SU-DHL-6 (cell line): ENCODE results near the gene RUFY2.

Experiments
- H2AFZ ChIP-seq: fragments of 200-600 bp; sonication (generic); 2 replicates; pipeline ENCODE4 v1.6.1; 2014; ENCODE audit warnings: low read depth, mild to moderate bottlenecking, moderate library complexity, mixed read lengths, antibody characterized with exemption, low read length; ENCODE audit not compliant: severe bottlenecking
- H3F3A ChIP-seq: fragments of 200-600 bp; shearing (Covaris generic); 2 replicates; pipeline ENCODE4 v1.6.0; 2016; ENCODE audit warnings: antibody characterized with exemption, mild to moderate bottlenecking; ENCODE audit not compliant: insufficient read depth
- H3K27ac ChIP-seq: fragments of 200-600 bp; sonication (generic); 2 replicates; pipeline ENCODE4 v1.5.1; 2016; ENCODE audit warnings: low read depth, mild to moderate bottlenecking, low read length, moderate library complexity, mixed read lengths
- H3K27me3 ChIP-seq: fragments of 200-600 bp; sonication (generic), shearing (Covaris generic); 2 replicates; pipeline ENCODE4 v1.6.0; 2014; ENCODE audit warnings: mild to moderate bottlenecking, low read length
- H3K36me3 ChIP-seq: fragments of 200-600 bp; sonication (generic); 2 replicates; pipeline ENCODE4 v1.6.1; 2014; ENCODE audit warnings: mild to moderate bottlenecking, low read length, mixed read lengths
- H3K4me2 ChIP-seq: fragments of 300-600, 200-600 bp; shearing (Covaris generic), sonication (generic); 2 replicates; pipeline ENCODE4 v1.6.0; 2014; ENCODE audit warnings: low read length, low read depth, mild to moderate bottlenecking; ENCODE audit not compliant: poor library complexity, severe bottlenecking
- H3K4me3 ChIP-seq: fragments of 200-600 bp; sonication (generic); 2 replicates; pipeline ENCODE4 v1.5.1; 2014; ENCODE audit warnings: antibody characterized with exemption, low read length, mild to moderate bottlenecking, mixed read lengths; ENCODE audit not compliant: insufficient read depth, poor library complexity, severe bottlenecking
- H3K79me2 ChIP-seq: fragments of 200-600 bp; sonication (generic); 2 replicates; pipeline ENCODE4 v1.6.1; 2014; ENCODE audit warnings: mild to moderate bottlenecking, low read length, moderate library complexity; ENCODE audit not compliant: insufficient read depth
- H3K9ac ChIP-seq: fragments of 200-600 bp; sonication (generic); 2 replicates; pipeline ENCODE4 v1.7.0; 2014; ENCODE audit warnings: mild to moderate bottlenecking, low read length
- H3K9me2 ChIP-seq: fragments of 200-600 bp; sonication (generic); replicated peaks from 2 replicates; pipeline ENCODE4 v1.6.1; 2014; ENCODE audit warnings: low read length; ENCODE audit not compliant: insufficient read depth
- H3K9me3 ChIP-seq: fragments of 200-600 bp; sonication (generic); 2 replicates; pipeline ENCODE4 v1.6.1; 2014; ENCODE audit warnings: low read length, mixed read lengths; ENCODE audit not compliant: insufficient read depth
- H4K20me1 ChIP-seq: fragments of 200-600 bp; sonication (generic); 2 replicates; pipeline ENCODE4 v1.6.1; 2014; ENCODE audit warnings: low read depth, mild to moderate bottlenecking, antibody characterized with exemption, low read length, moderate library complexity, mixed read lengths
- EZH2phosphoT487 ChIP-seq: fragments of 200-600 bp; sonication (generic), shearing (Covaris generic); conservative IDR thresholded peaks from 2 replicates; pipeline ENCODE4 v1.6.1; 2018; ENCODE audit warnings: mild to moderate bottlenecking, antibody characterized with exemption, low read length, moderate library complexity, mixed read lengths
- TF ChIP-seq, protein P1 (sequence below): fragments of 200-600 bp; sonication (generic); IDR thresholded peaks from one replicate; pipeline ENCODE4 v1.5.1; 2017; ENCODE audit warnings: antibody characterized with exemption, mild to moderate bottlenecking, low read length, moderate library complexity; ENCODE audit not compliant: insufficient read depth, poor library complexity, severe bottlenecking

RUFY2 gene

GRCh38 chr10:68346774-68347173 lies 60.3 kb downstream of the RUFY2 start:
- Histone ChIP-seq H3K79me2 (0 out of 2 replicates have a peak, but pooled peaks cover 5% of the 10 kb centered on the region), H3F3A (peaks cover 72% of the 10 kb centered on the region), H3K27ac (no peak overlapping the region)

GRCh38 chr10:68345621-68346020 lies 61.5 kb downstream of the RUFY2 start:
- peaks cover 27% of the 10 kb centered on the region for H4K20me1 ChIP-seq
- peaks cover 83% of the 10 kb centered on the region for H3F3A ChIP-seq
- H3K27ac ChIP-seq = no peak overlapping the region
- H2AFZ ChIP-seq = no peak overlapping the region
- no peaks in the 10 kb centered on the region for H3K9me3 ChIP-seq
- no peak overlapping the region for H3K4me3 ChIP-seq
- no peak overlapping the region for H3K4me2 ChIP-seq
- H3K27me3 ChIP-seq = no peaks in the 10 kb centered on the region
- TF ChIP-seq, protein P1, sequence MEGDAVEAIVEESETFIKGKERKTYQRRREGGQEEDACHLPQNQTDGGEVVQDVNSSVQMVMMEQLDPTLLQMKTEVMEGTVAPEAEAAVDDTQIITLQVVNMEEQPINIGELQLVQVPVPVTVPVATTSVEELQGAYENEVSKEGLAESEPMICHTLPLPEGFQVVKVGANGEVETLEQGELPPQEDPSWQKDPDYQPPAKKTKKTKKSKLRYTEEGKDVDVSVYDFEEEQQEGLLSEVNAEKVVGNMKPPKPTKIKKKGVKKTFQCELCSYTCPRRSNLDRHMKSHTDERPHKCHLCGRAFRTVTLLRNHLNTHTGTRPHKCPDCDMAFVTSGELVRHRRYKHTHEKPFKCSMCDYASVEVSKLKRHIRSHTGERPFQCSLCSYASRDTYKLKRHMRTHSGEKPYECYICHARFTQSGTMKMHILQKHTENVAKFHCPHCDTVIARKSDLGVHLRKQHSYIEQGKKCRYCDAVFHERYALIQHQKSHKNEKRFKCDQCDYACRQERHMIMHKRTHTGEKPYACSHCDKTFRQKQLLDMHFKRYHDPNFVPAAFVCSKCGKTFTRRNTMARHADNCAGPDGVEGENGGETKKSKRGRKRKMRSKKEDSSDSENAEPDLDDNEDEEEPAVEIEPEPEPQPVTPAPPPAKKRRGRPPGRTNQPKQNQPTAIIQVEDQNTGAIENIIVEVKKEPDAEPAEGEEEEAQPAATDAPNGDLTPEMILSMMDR = no peak
- no peak for TF ChIP-seq EZH2phosphoT487
- H3K79me2 ChIP-seq = peaks cover 15% of the 10 kb centered on the region
- H3K9me2 ChIP-seq = no peaks in the 10 kb centered on the region
- H3K9ac ChIP-seq = no peak overlapping the region
- peaks cover 60% of the 10 kb centered on the region for H3K36me3 ChIP-seq

More at GRCh38 chr10:68346774-68347173, 60.3 kb downstream of the RUFY2 start:
- no peak overlapping the region for H3K4me2 ChIP-seq
- no peak for TF ChIP-seq EZH2phosphoT487
- peaks cover 48% of the 10 kb centered on the region for H3K36me3 ChIP-seq
- H3K4me3 ChIP-seq = no peak overlapping the region
- no peaks in the 10 kb centered on the region for H3K9me3 ChIP-seq
- H4K20me1 ChIP-seq = peaks cover 17% of the 10 kb centered on the region
- no peaks in the 10 kb centered on the region for H3K27me3 ChIP-seq
- H3K9me2 ChIP-seq = no peaks in the 10 kb centered on the region
- no peak overlapping the region for H3K9ac ChIP-seq
- no peak overlapping the region for H2AFZ ChIP-seq

DNA sequence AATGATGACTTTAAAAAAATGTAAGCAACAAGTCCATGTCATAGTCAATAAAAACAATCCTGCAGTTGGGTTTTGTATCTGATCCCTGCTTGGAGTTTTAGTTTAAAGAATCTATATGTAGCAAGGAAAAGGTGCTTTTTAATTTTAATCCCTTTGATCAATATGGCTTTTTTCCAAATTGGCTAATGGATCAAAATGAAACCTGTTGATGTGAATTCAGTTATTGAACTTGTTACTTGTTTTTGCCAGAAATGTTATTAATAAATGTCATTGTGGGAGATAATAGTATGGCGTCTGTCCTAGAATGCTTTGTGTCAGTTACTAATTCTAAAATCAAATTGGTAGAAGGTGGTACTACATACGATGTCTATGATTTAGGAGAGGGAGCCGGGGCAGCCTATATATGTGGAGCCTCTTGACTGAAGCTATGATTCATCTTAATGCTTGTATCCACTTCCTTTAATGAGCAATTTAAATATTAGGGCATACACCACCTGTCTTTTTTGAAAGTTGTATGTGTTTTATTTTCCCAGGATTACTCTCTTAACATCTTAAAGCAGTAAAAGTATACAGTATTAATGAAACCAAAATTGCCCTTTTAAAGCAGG lies 64.1 kb downstream of the RUFY2 start:
- H3K4me2 ChIP-seq = no peak overlapping the region
- H4K20me1 ChIP-seq = peaks cover 41% of the 10 kb centered on the region
- H3K9me2 ChIP-seq = no peaks in the 10 kb centered on the region
- no peaks in the 10 kb centered on the region for H3K9me3 ChIP-seq
- no peak overlapping the region for H3K9ac ChIP-seq
- H3K36me3 ChIP-seq = peaks cover 85% of the 10 kb centered on the region
- no peak overlapping the region for H3K4me3 ChIP-seq
- peaks cover 94% of the 10 kb centered on the region for H3F3A ChIP-seq
- H3K79me2 ChIP-seq = peaks cover 41% of the 10 kb centered on the region
- TF ChIP-seq EZH2phosphoT487 = no peak
- TF ChIP-seq, protein P1 = no peak
- no peak overlapping the region for H2AFZ ChIP-seq
- 0 out of 2 replicates have a peak overlapping the region, but pooled peaks have one; percentile 3 for H3K27ac ChIP-seq
- no peaks in the 10 kb centered on the region for H3K27me3 ChIP-seq

DNA sequence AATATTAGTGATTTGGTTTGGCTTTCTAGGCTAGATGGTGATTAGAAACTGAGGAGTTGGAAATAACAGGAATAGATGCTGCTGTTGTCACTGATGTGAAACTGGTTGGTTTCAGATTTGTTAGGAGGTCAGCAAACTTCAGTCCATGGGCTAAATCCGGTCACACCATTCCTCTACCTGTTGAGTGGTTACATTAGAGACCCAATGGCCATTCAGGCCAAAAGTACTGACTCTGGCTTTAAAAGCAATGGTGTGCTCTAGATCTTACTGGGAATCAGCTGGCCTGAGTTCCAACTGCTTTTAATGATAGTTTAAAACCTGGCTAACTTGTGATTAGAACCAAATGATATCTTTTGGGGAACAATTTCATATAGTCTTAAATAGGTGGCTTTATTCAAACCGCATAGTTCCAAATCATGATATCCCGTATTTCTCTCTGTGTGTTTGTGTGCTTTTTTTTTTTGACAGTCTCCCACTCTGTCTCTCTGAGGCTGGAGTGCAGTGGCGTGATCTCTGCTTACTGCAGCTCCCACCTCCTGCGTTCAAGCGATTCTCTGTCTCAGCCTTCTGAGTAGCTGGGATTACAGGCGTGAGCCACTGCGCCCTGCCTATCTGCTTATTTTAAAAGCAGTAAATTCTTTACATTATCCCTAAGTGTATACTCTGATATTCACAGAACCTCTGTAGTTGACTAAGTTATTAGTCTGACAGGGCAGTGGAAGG lies 66.6 kb downstream of the RUFY2 start:
- no peaks in the 10 kb centered on the region for H3K27me3 ChIP-seq
- H3F3A ChIP-seq = peaks cover 77% of the 10 kb centered on the region
- H3K9ac ChIP-seq = no peak overlapping the region
- H3K79me2 ChIP-seq = peaks cover 66% of the 10 kb centered on the region
- peaks cover 65% of the 10 kb centered on the region for H4K20me1 ChIP-seq
- no peak for TF ChIP-seq EZH2phosphoT487
- TF ChIP-seq, protein P1 = no peak
- no peak overlapping the region for H2AFZ ChIP-seq
- H3K4me2 ChIP-seq = no peak overlapping the region
- H3K9me2 ChIP-seq = no peaks in the 10 kb centered on the region
- H3K27ac ChIP-seq = no peak overlapping the region
- peaks cover 93% of the 10 kb centered on the region for H3K36me3 ChIP-seq
- no peak overlapping the region for H3K4me3 ChIP-seq
- H3K9me3 ChIP-seq = no peaks in the 10 kb centered on the region
